Activated CD4-positive, CD25-positive, alpha-beta regulatory T cell treated with anti-CD3 and anti-CD28 coated beads, Interleukin-2, amount 50 U/mL, for 16 hours (primary cell): ENCODE measurements around the gene SORCS1.

ENCODE experiments used
- DNase-seq: peaks from one replicate; pipeline ENCODE4 v3.0.0-alpha.2; 2020; ENCODE audit warnings: low read depth, low spot score

The SORCS1 gene

GRCh38 chr10:106819490-106819889 is 345.0 kb downstream of the SORCS1 start:
- no peak for DNase-seq

- no peak for DNase-seq
Measured at GRCh38 chr10:106816318-106817085, 348.0 kb downstream of the SORCS1 start.

DNA sequence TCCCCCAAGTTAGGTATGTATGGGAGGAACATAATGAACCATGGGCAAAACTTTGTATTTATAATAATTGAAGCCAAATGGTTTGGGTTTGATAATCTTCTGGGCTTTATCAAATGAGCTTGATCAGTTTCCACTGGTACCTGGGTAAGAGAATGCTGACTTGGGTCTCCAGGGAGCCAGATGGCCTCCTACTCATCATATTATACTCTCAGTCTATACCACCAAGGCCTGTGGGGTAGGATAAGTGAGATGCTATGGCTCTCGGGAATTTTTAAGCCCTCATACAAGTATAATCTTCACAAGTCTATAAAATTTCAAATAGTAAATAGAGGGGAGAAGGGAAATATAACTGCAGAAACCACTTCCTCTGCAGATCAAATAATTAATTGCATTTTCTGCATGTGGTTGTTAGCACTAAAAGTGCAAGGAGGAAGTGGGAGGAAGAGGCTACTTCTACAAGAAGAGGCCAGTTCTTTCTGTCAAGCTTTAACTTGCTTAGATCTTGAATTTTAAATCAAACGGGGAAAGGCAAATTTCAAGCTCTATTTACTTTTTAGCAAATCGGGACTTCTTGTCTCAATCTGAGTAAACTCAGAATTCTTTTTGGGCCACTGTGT is 349.0 kb downstream of the SORCS1 start:
- DNase-seq, result no peak

GRCh38 chr10:106804992-106805582 is 359.4 kb downstream of the SORCS1 start:
- DNase-seq, result no peak

GRCh38 chr10:106802949-106803348 is 361.6 kb downstream of the SORCS1 start:
- no peak for DNase-seq

DNA sequence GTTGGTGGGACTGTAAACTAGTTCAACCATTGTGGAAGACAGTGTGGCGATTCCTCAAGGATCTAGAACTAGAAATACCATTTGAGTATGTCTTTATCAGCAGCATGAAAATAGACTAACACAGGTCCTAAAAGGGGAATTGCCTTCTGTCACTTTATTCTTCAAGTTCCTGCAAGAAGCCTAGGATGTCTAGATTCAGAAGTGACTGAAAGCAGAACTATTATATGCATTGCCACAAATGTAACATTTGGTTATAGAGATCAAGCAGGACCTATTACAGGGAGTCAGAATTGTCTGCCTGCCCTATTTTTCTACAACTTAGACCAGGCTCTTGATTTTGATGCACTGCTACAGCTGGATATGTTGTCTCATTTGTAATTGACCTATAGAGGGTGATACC is 364.7 kb downstream of the SORCS1 start:
- DNase-seq, result no peak

GRCh38 chr10:106795619-106796018 is 368.9 kb downstream of the SORCS1 start:
- no peak for DNase-seq

DNA sequence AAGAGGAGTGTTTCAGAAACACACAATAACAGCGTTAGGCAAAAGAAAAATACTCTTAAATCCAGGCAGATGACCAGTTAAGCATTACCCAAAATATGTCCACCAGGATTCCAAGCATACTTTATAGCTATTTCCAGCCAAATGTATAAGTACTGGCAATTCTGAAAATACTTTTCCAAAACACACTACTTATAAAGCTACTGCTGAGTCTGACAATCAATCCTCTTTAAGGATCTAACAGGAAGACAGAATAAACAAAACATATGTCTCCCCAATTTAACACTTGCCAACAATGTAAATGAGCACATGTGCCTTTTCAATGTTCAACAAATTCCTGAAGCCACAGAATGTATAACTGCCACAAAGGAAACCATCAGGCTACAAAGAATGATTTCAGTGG is 370.9 kb downstream of the SORCS1 start:
- no peak for DNase-seq

GRCh38 chr10:106789623-106790022 is 374.9 kb downstream of the SORCS1 start:
- DNase-seq, result no peak

DNA sequence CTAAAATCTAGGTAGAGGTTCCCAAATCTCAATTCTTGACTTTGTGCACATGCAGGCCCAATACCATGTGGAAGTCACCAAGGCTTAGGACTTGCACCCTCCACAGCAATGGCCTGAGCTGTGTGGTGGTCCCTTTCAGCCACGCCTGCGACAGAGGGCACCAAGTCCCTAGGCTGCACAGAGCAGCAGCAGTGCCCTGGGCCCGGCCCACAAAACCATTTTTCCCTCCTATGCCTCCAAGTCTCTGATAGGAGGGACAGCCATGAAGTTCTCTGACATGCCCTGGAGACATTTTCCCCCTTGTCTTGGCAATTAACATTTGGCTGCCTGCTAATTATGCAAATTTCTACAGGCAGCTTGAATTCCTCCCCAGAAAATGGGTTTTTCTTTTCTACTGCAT is 375.5 kb downstream of the SORCS1 start:
- no peak for DNase-seq

- no peak for DNase-seq
Measured at GRCh38 chr10:106785528-106785927, 379.0 kb downstream of the SORCS1 start.

GRCh38 chr10:106780632-106781031 is 383.9 kb downstream of the SORCS1 start:
- no peak for DNase-seq

DNA sequence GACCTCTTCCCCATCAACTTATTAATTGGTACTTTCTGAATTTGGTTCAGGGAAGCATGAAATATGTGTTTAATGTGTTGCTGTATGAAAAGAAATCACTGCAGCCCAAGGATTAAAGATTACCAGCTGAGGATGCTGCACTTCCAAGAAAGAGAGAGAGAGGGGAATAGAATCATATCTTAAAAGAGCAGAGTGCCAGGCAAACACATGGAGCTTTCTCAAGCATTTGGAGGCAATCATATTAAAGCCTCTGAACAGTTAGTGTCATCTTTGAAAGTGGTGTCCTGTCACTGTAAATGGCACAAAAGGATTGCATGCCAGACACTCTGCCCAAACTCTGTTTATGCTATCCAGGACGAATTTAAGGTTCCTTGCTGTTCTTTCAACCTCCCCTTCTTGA is 386.7 kb downstream of the SORCS1 start:
- no peak for DNase-seq

DNA sequence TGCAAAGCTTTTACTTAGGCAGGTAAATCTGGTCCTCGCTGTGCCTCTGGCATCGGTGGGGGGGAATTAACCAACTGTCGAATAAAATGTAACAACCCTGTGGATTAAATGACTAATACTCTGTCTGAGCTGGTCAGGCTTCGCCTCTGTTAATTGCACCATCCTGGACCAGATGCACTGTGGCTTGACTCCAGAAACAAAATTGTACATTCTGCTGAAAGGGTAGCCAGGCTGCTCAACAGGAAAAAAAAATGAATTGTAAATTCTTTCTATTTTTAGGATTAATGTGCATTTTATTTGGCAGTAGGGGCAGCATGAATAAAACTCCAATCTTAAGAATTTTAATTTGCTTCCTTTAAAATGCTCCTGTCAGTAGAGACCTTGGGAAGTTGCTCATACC is 389.4 kb downstream of the SORCS1 start:
- no peak for DNase-seq

GRCh38 chr10:106772957-106773356 is 391.5 kb downstream of the SORCS1 start:
- DNase-seq, result no peak

DNA sequence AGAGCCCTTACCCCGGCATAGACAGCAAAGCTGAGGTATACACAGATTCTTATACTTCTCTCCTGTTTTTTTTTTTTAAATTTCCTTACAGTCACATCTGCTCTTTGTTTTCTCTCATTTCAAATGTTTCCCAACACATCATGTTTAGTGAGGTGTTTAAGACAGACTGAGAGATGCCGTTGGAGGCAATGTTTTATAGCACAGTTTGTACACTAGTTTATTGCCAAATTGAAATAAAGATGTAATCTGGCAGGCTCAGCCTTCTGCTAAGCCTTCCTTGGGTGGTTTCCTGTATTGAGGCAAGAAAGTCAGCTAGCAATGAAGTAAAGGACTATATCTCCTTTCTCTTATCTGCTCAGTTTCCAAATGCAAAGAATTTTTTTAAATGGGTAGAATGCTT is 393.4 kb downstream of the SORCS1 start:
- DNase-seq, result no peak

DNA sequence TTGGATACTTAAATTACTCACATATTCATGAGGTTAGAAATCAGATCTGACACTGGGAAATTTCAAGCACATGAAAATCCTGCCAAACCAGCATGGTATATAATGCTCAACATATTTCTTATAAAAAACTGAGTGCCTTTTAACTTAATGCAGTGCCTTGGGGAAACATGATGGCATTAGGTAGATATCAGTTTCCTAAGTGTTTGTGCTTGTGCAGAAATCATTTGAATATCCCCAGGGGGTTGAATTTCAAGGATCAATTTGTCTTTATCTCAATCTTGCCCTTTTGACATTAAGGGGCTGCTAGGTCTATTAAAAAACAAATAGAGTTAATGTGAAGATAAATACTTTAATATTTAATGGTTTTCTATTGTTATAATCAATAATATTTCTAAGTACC is 396.3 kb downstream of the SORCS1 start:
- no peak for DNase-seq

DNA sequence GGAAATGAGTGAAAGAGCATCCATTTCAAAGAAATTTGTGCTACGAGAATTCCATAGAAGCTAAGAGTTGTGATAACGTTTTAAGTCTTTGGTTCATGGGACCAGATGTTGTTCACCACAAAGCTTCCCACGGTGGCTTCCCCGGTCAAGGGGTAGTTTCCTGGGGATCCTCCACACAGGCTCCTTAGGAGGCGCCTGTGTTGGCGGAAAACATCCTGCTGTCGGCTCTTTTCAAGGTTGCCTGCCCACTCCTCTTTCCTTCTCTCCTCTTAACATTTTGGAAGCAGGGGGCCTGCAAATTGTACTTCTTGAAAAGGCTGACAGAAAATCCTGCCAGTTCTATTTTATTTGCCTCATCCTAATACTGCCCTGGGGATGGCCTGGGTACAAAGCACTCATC is 398.6 kb downstream of the SORCS1 start:
- DNase-seq, result no peak

- no peak for DNase-seq
Measured at GRCh38 chr10:106765241-106765754, 399.2 kb downstream of the SORCS1 start.

GRCh38 chr10:106764360-106764759 is 400.1 kb downstream of the SORCS1 start:
- DNase-seq, result no peak

DNA sequence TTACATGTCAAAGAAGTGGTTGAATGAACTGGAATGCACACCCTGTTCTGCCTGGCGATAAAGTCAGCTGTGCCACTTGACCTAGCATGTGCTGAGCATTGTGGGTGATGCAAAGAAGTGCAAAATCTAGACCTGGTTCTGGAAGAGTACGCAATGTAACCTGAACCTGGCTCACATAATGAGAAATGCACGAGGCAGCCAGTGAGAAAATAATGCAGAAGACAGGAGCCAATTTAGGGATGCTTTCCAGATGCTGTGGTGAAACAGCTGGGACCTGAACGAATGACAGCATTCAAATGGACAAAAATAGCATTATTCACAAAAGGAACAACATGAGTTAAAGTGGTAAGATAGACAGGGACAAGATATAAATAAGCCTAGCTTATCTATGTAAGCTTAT is 402.6 kb downstream of the SORCS1 start:
- DNase-seq, result no peak

DNA sequence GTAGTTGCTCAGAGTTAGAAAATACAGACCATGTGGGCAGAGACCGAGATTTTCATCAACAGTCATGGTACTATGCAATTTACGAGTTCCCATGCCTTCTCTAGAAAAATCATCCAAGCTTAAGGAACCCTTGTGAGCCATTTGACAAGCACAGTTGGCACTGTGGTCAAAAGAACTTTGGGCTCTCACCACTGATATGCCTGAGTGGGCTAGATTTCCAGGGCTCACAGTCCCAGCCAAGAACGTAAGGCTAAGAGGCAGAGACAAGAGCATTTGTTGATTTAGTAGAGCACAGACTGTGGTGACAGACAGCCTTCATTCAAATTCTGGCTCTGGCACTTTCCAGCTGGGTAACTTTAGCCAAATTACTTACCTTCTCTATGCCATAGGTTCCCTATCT is 407.0 kb downstream of the SORCS1 start:
- no peak for DNase-seq

GRCh38 chr10:106751091-106751490 is 413.4 kb downstream of the SORCS1 start:
- no peak for DNase-seq
